Panc1 (cell line): ENCODE measurements around the gene DUOXA1.

ENCODE experiments used
- CTCF ChIP-seq: fragments of 450-650 bp; IDR thresholded peaks from 2 replicates; pipeline ENCODE4 v1.5.1; 2017; ENCODE audit warnings: mild to moderate bottlenecking
- POLR2AphosphoS5 ChIP-seq: IDR thresholded peaks from 2 replicates; pipeline ENCODE4 v1.6.1; 2012; ENCODE audit warnings: mild to moderate bottlenecking, low read depth, low read length, moderate library complexity
- REST ChIP-seq, 2 experiments: IDR thresholded peaks; 2 replicates each; pipeline ENCODE4 v1.6.1; 2011 to 2012; ENCODE audit warnings: low read depth in 2 of 2, control low read depth in 1 of 2, low read length in 1 of 2, mild to moderate bottlenecking in 1 of 2, moderate library complexity in 1 of 2; ENCODE audit not compliant: insufficient read depth in 1 of 2
- SIN3A ChIP-seq: IDR thresholded peaks from 2 replicates; pipeline ENCODE4 v1.6.1; 2012; ENCODE audit warnings: low read depth, mild to moderate bottlenecking, low read length, moderate library complexity, borderline replicate concordance; ENCODE audit not compliant: insufficient read depth
- TCF7L2 ChIP-seq: IDR thresholded peaks from 2 replicates; pipeline ENCODE4 v1.6.1; 2011; ENCODE audit warnings: mild to moderate bottlenecking, low read depth, low read length, inconsistent platforms

- no peak for TF ChIP-seq CTCF
- no peak for TF ChIP-seq POLR2AphosphoS5
- TF ChIP-seq REST (IDR thresholded peaks at IDR 0.05; ENCODE audit: insufficient read depth in 1 of 2, low read depth in 2 of 2, low read length in 1 of 2): no peak
- no peak for TF ChIP-seq SIN3A
- no peak for TF ChIP-seq TCF7L2
Measured at GRCh38 chr15:45143946-45144345, 14.3 kb upstream of the DUOXA1 start.
